Vagina (tissue), 2 donors: ENCODE data around the gene THBS3.

Experiments
- POLR2A ChIP-seq, 2 donors: fragments of 450-650 bp; IDR thresholded peaks; one replicate each; pipeline ENCODE4 v1.6.1; 2017; ENCODE audit warnings: antibody characterized with exemption in 2 of 2, mild to moderate bottlenecking in 2 of 2, moderate library complexity in 2 of 2
- POLR2AphosphoS5 ChIP-seq, 2 donors: sonication (generic); formaldehyde crosslinking; IDR thresholded peaks; one replicate each; pipeline ENCODE4 v1.9.0; 2017; ENCODE audit warnings: antibody characterized with exemption in 2 of 2, mild to moderate bottlenecking in 2 of 2, low read depth in 1 of 2; ENCODE audit not compliant: insufficient read depth in 1 of 2
- TF ChIP-seq, protein P1 (sequence below), 3 experiments: fragments of 450-650 bp in 2 of 3; fragments of 200-600 bp in 1 of 3; sonication (generic) in 1 of 3; IDR thresholded peaks; one replicate each; pipeline ENCODE4 v1.5.1; 2017 to 2019; ENCODE audit warnings: antibody characterized with exemption in 3 of 3, mild to moderate bottlenecking in 2 of 3, moderate library complexity in 2 of 3

- no peak for TF ChIP-seq POLR2A (IDR thresholded peaks at IDR 0.05)
- TF ChIP-seq, protein P1, sequence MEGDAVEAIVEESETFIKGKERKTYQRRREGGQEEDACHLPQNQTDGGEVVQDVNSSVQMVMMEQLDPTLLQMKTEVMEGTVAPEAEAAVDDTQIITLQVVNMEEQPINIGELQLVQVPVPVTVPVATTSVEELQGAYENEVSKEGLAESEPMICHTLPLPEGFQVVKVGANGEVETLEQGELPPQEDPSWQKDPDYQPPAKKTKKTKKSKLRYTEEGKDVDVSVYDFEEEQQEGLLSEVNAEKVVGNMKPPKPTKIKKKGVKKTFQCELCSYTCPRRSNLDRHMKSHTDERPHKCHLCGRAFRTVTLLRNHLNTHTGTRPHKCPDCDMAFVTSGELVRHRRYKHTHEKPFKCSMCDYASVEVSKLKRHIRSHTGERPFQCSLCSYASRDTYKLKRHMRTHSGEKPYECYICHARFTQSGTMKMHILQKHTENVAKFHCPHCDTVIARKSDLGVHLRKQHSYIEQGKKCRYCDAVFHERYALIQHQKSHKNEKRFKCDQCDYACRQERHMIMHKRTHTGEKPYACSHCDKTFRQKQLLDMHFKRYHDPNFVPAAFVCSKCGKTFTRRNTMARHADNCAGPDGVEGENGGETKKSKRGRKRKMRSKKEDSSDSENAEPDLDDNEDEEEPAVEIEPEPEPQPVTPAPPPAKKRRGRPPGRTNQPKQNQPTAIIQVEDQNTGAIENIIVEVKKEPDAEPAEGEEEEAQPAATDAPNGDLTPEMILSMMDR (IDR thresholded peaks at IDR 0.05), result no peak
- TF ChIP-seq POLR2AphosphoS5 (IDR thresholded peaks at IDR 0.05; ENCODE audit: insufficient read depth in 1 of 2, low read depth in 1 of 2), result no peak
Measured at GRCh38 chr1:155209312-155209721, 1.6 kb upstream of the THBS3 start.
